Fibroblast of lung (primary cell): ENCODE data around the gene SHC1.

Experiments
- EZH2 ChIP-seq: IDR thresholded peaks from 2 replicates; pipeline ENCODE4 v1.5.1; 2012; ENCODE audit warnings: low read length, control low read depth, mild to moderate bottlenecking; ENCODE audit errors: missing control alignments
- TF ChIP-seq, protein P1 (sequence below), 2 donors: IDR thresholded peaks in 1 of 2; conservative IDR thresholded peaks in 1 of 2; 1 replicate in 1 of 2; 2 replicates in 1 of 2; pipeline ENCODE4 v1.5.1; 2011 to 2012; ENCODE audit warnings: low read length in 2 of 2, control low read depth in 1 of 2, inconsistent platforms in 1 of 2, low read depth in 1 of 2, mild to moderate bottlenecking in 1 of 2

DNA sequence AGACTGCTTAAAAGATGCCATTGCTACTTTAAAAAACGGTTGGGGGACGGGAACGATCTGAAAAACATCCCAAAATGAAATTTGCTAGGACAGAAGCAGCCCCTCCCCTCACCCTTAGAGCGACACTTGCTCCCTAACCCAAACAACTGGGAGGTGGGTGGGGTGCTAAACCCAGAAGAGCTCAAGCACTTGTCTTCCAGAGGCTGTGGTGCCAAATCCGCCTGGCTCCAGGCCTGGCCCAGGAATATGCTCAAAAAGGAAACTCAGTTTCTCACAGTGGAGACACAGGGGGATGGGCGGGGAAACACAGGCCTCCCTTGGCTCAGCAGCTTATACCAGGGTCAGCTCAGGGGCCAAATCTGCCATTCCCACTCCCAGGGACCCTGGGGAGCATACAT, 14.0 kb downstream of the SHC1 start:
- TF ChIP-seq EZH2: no peak
- TF ChIP-seq, protein P1, sequence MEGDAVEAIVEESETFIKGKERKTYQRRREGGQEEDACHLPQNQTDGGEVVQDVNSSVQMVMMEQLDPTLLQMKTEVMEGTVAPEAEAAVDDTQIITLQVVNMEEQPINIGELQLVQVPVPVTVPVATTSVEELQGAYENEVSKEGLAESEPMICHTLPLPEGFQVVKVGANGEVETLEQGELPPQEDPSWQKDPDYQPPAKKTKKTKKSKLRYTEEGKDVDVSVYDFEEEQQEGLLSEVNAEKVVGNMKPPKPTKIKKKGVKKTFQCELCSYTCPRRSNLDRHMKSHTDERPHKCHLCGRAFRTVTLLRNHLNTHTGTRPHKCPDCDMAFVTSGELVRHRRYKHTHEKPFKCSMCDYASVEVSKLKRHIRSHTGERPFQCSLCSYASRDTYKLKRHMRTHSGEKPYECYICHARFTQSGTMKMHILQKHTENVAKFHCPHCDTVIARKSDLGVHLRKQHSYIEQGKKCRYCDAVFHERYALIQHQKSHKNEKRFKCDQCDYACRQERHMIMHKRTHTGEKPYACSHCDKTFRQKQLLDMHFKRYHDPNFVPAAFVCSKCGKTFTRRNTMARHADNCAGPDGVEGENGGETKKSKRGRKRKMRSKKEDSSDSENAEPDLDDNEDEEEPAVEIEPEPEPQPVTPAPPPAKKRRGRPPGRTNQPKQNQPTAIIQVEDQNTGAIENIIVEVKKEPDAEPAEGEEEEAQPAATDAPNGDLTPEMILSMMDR (conservative IDR thresholded peaks at IDR 0.05 in 1 of 2, IDR thresholded peaks at IDR 0.05 in 1 of 2; ENCODE audit: low read depth in 1 of 2, low read length in 2 of 2): no peak
